ENCODE measurements around the gene SEMA4C. TPM values are rescaled to one million over a fixed set of nuclear protein-coding genes. Genes with fewer than 3 reads are reported as not detected.

SEMA4C gene
- total RNA-seq, 1 donor from 2014 or later: 39.1 TPM

GRCh38 chr2:96819128-96819875, 50.6 kb downstream of the SEMA4C start:
- H3K4me1 Mint-ChIP-seq: peaks cover 49% of the 10 kb centered on the region
- H3K36me3 Mint-ChIP-seq: peaks cover 18% of the 10 kb centered on the region
- no peak for DNase-seq (ENCODE audit: low spot score)
- TF ChIP-seq EZH2phosphoT487 (IDR thresholded peaks at IDR 0.05): no peak
- TF ChIP-seq CTCF (IDR thresholded peaks at IDR 0.05): no peak
- TF ChIP-seq EZH2 (IDR thresholded peaks at IDR 0.05): no peak
- Histone ChIP-seq H3K9me3 (ENCODE audit: low read depth) (no peaks in the 10 kb centered on the region), H3K4me2 (peak overlapping the region; percentile 66), H3K79me2 (ENCODE audit: low read depth) (peaks cover 72% of the 10 kb centered on the region), H2AFZ (replicated peaks) (no peak overlapping the region), H3K9ac (no peak overlapping the region), H3K4me1 (peaks cover 45% of the 10 kb centered on the region), H3K27me3 (peaks cover 7% of the 10 kb centered on the region), H3K36me3 (no peaks in the 10 kb centered on the region), H3K27ac (no peak overlapping the region), H3F3A (ENCODE audit: low read depth) (peaks cover 39% of the 10 kb centered on the region), H4K20me1 (ENCODE audit: low read depth) (peaks cover 75% of the 10 kb centered on the region), H3K4me3 (no peak overlapping the region)
- H3K4me3 Mint-ChIP-seq: peak overlapping the region; percentile 48
- H3K9me3 Mint-ChIP-seq: no peaks in the 10 kb centered on the region
- peaks cover 11% of the 10 kb centered on the region for H3K27me3 Mint-ChIP-seq (ENCODE audit: insufficient read depth, low read depth)
- no peak overlapping the region for H3K27ac Mint-ChIP-seq

- Mint-ChIP-seq H3K36me3 (peaks cover 22% of the 10 kb centered on the region), H3K9me3 (no peaks in the 10 kb centered on the region), H3K27ac (no peak overlapping the region), H3K4me1 (peaks cover 49% of the 10 kb centered on the region), H3K27me3 (ENCODE audit: insufficient read depth, low read depth) (peaks cover 11% of the 10 kb centered on the region), H3K4me3 (peak overlapping the region; percentile 87)
- H3K79me2 ChIP-seq (ENCODE audit: low read depth): peaks cover 58% of the 10 kb centered on the region
- peak overlapping the region; percentile 98 for H3K4me2 ChIP-seq
- TF ChIP-seq EZH2 (IDR thresholded peaks at IDR 0.05): no peak
- no peak for TF ChIP-seq CTCF (IDR thresholded peaks at IDR 0.05)
- no peak for TF ChIP-seq EZH2phosphoT487 (IDR thresholded peaks at IDR 0.05)
- peaks cover 39% of the 10 kb centered on the region for H3F3A ChIP-seq (ENCODE audit: low read depth)
- no peak for DNase-seq (ENCODE audit: low spot score)
- H3K4me1 ChIP-seq: peaks cover 45% of the 10 kb centered on the region
- H3K36me3 ChIP-seq: no peaks in the 10 kb centered on the region
- no peak overlapping the region for H3K27ac ChIP-seq
- H4K20me1 ChIP-seq (ENCODE audit: low read depth): peaks cover 68% of the 10 kb centered on the region
- no peak overlapping the region for H2AFZ ChIP-seq (replicated peaks)
- H3K9ac ChIP-seq: no peak overlapping the region
- H3K9me3 ChIP-seq (ENCODE audit: low read depth): no peaks in the 10 kb centered on the region
- H3K27me3 ChIP-seq: peaks cover 7% of the 10 kb centered on the region
- H3K4me3 ChIP-seq: peak overlapping the region; percentile 74
Measured at GRCh38 chr2:96817882-96818281, 52.0 kb downstream of the SEMA4C start.

- Mint-ChIP-seq H3K27me3 (ENCODE audit: insufficient read depth, low read depth) (peaks cover 11% of the 10 kb centered on the region), H3K36me3 (peaks cover 27% of the 10 kb centered on the region), H3K27ac (no peak overlapping the region), H3K4me1 (peaks cover 49% of the 10 kb centered on the region), H3K4me3 (peak overlapping the region; percentile 87), H3K9me3 (no peaks in the 10 kb centered on the region)
- TF ChIP-seq EZH2 (IDR thresholded peaks at IDR 0.05) (no peak), CTCF (IDR thresholded peaks at IDR 0.05) (peak; percentile 3), EZH2phosphoT487 (IDR thresholded peaks at IDR 0.05) (no peak)
- no peak overlapping the region for H2AFZ ChIP-seq (replicated peaks)
- H3K4me2 ChIP-seq: peak overlapping the region; percentile 98
- no peak overlapping the region for H3K27ac ChIP-seq
- H3K27me3 ChIP-seq: peaks cover 7% of the 10 kb centered on the region
- DNase-seq (ENCODE audit: low spot score): peak; percentile 62
- H3F3A ChIP-seq (ENCODE audit: low read depth): peaks cover 39% of the 10 kb centered on the region
- H3K9ac ChIP-seq: no peak overlapping the region
- H3K9me3 ChIP-seq (ENCODE audit: low read depth): no peaks in the 10 kb centered on the region
- peak overlapping the region; percentile 74 for H3K4me3 ChIP-seq
- peaks cover 45% of the 10 kb centered on the region for H3K4me1 ChIP-seq
- peaks cover 61% of the 10 kb centered on the region for H4K20me1 ChIP-seq (ENCODE audit: low read depth)
- H3K79me2 ChIP-seq (ENCODE audit: low read depth): peaks cover 51% of the 10 kb centered on the region
- no peaks in the 10 kb centered on the region for H3K36me3 ChIP-seq
Measured at GRCh38 chr2:96816836-96817702, 52.8 kb downstream of the SEMA4C start.

All from neural progenitor cell (in vitro differentiated cells).